ENCODE results near the gene NRXN3.

DNA sequence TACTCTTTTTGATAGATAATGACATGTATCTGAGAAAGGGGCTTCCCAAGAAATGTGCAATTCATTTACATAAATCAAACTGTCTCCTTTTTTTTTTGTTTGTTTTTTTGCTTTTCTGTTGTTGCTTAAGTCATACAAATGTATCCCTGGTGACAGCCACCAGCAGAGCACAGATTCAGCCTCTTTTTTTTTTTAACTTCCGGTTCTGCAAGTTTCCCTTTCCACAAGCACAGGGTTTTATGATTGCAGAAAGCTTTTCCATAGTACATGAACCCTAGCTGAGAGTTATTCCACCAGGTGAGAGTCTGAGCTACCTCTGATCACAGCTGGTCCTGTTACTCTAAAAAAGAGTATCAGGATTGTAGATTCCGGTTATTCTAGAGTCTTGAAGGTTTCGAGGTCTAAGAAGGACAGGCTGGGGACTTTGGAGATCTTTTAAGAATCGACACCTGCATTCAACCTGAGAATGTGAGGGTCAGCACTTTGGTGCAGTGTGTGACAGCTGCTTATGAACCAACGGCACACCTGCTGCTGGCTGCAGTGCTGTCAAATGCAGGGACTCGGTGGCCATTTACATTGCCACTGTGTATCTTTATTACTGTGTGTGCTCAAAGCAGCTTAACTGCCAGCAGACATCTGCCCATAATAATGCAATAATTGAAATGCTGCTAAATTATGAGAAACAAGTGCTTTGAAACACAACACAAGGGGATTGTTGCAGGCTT is 551.7 kb downstream of the NRXN3 start:
- TF ChIP-seq POLR2AphosphoS5 (IDR thresholded peaks at IDR 0.05; ENCODE audit: low read depth) = no peak
- TF ChIP-seq, protein P1, sequence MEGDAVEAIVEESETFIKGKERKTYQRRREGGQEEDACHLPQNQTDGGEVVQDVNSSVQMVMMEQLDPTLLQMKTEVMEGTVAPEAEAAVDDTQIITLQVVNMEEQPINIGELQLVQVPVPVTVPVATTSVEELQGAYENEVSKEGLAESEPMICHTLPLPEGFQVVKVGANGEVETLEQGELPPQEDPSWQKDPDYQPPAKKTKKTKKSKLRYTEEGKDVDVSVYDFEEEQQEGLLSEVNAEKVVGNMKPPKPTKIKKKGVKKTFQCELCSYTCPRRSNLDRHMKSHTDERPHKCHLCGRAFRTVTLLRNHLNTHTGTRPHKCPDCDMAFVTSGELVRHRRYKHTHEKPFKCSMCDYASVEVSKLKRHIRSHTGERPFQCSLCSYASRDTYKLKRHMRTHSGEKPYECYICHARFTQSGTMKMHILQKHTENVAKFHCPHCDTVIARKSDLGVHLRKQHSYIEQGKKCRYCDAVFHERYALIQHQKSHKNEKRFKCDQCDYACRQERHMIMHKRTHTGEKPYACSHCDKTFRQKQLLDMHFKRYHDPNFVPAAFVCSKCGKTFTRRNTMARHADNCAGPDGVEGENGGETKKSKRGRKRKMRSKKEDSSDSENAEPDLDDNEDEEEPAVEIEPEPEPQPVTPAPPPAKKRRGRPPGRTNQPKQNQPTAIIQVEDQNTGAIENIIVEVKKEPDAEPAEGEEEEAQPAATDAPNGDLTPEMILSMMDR (conservative IDR thresholded peaks at IDR 0.05; ENCODE audit: low read depth in 2 of 2) = no peak
- no peak for TF ChIP-seq EZH2 (IDR thresholded peaks at IDR 0.05; ENCODE audit: low read depth, unreplicated experiment)
- TF ChIP-seq EZH2phosphoT487 (IDR thresholded peaks at IDR 0.05; ENCODE audit: unreplicated experiment) = no peak
- TF ChIP-seq, protein P2, sequence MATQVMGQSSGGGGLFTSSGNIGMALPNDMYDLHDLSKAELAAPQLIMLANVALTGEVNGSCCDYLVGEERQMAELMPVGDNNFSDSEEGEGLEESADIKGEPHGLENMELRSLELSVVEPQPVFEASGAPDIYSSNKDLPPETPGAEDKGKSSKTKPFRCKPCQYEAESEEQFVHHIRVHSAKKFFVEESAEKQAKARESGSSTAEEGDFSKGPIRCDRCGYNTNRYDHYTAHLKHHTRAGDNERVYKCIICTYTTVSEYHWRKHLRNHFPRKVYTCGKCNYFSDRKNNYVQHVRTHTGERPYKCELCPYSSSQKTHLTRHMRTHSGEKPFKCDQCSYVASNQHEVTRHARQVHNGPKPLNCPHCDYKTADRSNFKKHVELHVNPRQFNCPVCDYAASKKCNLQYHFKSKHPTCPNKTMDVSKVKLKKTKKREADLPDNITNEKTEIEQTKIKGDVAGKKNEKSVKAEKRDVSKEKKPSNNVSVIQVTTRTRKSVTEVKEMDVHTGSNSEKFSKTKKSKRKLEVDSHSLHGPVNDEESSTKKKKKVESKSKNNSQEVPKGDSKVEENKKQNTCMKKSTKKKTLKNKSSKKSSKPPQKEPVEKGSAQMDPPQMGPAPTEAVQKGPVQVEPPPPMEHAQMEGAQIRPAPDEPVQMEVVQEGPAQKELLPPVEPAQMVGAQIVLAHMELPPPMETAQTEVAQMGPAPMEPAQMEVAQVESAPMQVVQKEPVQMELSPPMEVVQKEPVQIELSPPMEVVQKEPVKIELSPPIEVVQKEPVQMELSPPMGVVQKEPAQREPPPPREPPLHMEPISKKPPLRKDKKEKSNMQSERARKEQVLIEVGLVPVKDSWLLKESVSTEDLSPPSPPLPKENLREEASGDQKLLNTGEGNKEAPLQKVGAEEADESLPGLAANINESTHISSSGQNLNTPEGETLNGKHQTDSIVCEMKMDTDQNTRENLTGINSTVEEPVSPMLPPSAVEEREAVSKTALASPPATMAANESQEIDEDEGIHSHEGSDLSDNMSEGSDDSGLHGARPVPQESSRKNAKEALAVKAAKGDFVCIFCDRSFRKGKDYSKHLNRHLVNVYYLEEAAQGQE (IDR thresholded peaks at IDR 0.05; ENCODE audit: unreplicated experiment) = no peak
- no peak for TF ChIP-seq STAT1 (IDR thresholded peaks at IDR 0.05; ENCODE audit: unreplicated experiment)

Measured in GM23338 (cell line).